Breast epithelium (tissue), 4 donors: ENCODE measurements around the gene SCG5. TPM values are rescaled to one million over a fixed set of nuclear protein-coding genes. Genes with fewer than 3 reads are reported as not detected.
"Not testable (repeated sequence)": the region's sequence is repeated elsewhere in the genome, so short reads cannot be mapped to it uniquely, and the experiment has no call there.

Experiments used
- DNase-seq, 2 donors: peaks; one replicate each; pipeline ENCODE4 v3.0.0-alpha.2; 2019; ENCODE audit warnings: low spot score in 2 of 2
- H3K27ac ChIP-seq, 2 donors: fragments of 200-600 bp; sonication (generic) in 1 of 2; one replicate each; pipeline ENCODE4 v1.5.1; 2016 to 2019; ENCODE audit warnings: mild to moderate bottlenecking in 1 of 2
- H3K27me3 ChIP-seq, 2 donors: fragments of 200-600 bp; sonication (generic) in 1 of 2; one replicate each; pipeline versions ENCODE4 v1.5.1 to v1.6.0; 2017 to 2019; ENCODE audit warnings: control low read depth in 1 of 2, mild to moderate bottlenecking in 1 of 2
- H3K36me3 ChIP-seq: fragments of 200-600 bp; one replicate; pipeline ENCODE4 v1.5.1; 2019
- H3K4me1 ChIP-seq, 2 donors: fragments of 200-600 bp; sonication (generic); one replicate each; pipeline ENCODE4 v1.5.1; 2016 to 2019; ENCODE audit warnings: control low read depth in 1 of 2
- H3K4me3 ChIP-seq, 3 donors: fragments of 200-600 bp; sonication (generic); 1 replicate in 2 of 3; 2 replicates in 1 of 3; pipeline ENCODE4 v1.5.1; 2016 to 2019; ENCODE audit warnings: mild to moderate bottlenecking in 3 of 3, moderate library complexity in 2 of 3
- H3K9me3 ChIP-seq, 2 donors: fragments of 200-600 bp; sonication (generic) in 1 of 2; one replicate each; pipeline ENCODE4 v1.5.1; 2016 to 2019; ENCODE audit warnings: control low read depth in 1 of 2
- CTCF ChIP-seq, 3 donors: fragments of 450-650 bp; IDR thresholded peaks; one replicate each; pipeline ENCODE4 v1.5.1; 2016 to 2017; ENCODE audit warnings: antibody characterized with exemption in 3 of 3, mild to moderate bottlenecking in 3 of 3, moderate library complexity in 3 of 3
- POLR2A ChIP-seq: fragments of 450-650 bp; IDR thresholded peaks from one replicate; pipeline ENCODE4 v1.6.1; 2016; ENCODE audit warnings: antibody characterized with exemption, mild to moderate bottlenecking, moderate library complexity
- POLR2AphosphoS5 ChIP-seq, 3 donors: sonication (generic); formaldehyde crosslinking; IDR thresholded peaks; one replicate each; pipeline ENCODE4 v1.6.1; 2017; ENCODE audit warnings: antibody characterized with exemption in 3 of 3
- intact Hi-C: fragments of 100-400 bp; cut with DNase I; formaldehyde crosslinking; loops from one replicate; pipeline ENCODE4 v1.15.1; 2023; ENCODE audit warnings: low total_unique reads
- total RNA-seq, 3 donors: library from RNA; depleted of rRNA; stranded (reverse); fragments of >200 nt; gene quantifications; one replicate each; pipeline ENCODE4 v1.1.0, GENCODE V29; 2016

SCG5 gene, protein sequence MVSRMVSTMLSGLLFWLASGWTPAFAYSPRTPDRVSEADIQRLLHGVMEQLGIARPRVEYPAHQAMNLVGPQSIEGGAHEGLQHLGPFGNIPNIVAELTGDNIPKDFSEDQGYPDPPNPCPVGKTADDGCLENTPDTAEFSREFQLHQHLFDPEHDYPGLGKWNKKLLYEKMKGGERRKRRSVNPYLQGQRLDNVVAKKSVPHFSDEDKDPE
- 10 to 100 TPM in 1 of 3 donors, 1 to 10 TPM in 1, not detected in 1; 5.0 to 11.1 TPM for total RNA-seq

GRCh38 chr15:32641517-32642059 is at the start of gene SCG5:
TSS of gene SCG5 (plus strand) at chr15:32641710. CDS start at chr15:32643593, 1,883 bp downstream.
- intact Hi-C loops: no loop called here
- no peaks in the 10 kb centered on the region for H3K36me3 ChIP-seq
- H3K4me3 ChIP-seq: peak within 1 kb of the TSS in 2 of 3 donors; percentile 40 to 62
- no peak for TF ChIP-seq CTCF (IDR thresholded peaks at IDR 0.05)
- TF ChIP-seq POLR2AphosphoS5 (IDR thresholded peaks at IDR 0.05): no peak
- no peak for TF ChIP-seq POLR2A
- H3K9me3 ChIP-seq: no peaks in the 10 kb centered on the region
- DNase-seq: no peak
- H3K27me3 ChIP-seq: no peaks in the 10 kb centered on the region
- no peak within 1 kb of the TSS for H3K27ac ChIP-seq
- no peaks in the 10 kb centered on the region for H3K4me1 ChIP-seq

DNA sequence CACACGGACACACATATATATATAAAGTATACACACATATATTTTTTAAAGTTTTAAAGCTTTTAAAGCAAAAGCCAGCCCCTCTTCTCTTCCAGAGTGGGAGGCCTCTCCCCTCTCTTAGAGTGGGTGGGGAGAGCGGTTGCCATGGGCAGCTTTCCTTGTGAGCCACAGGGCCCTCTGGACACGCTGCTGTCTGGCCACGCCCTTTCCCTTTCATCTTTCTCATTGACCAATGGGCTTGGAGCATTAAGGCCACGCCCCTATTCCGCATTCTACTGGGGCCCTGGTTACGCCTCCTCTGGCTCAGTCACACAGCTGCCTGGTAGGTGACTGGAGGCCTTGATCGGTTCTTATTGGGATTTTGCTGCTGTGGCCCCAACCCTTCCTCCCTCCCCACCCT is 48.4 kb upstream of the SCG5 start, which contains the start of gene GOLGA8N:
Gene GOLGA8N (plus strand): TSS at position 306 of the 400 bp plus-strand sequence.
- DNase-seq, H3K4me3 ChIP-seq, H3K36me3 ChIP-seq, H3K9me3 ChIP-seq, H3K27ac ChIP-seq, H3K27me3 ChIP-seq, H3K4me1 ChIP-seq, intact Hi-C loops: not testable (repeated sequence)

GRCh38 chr15:32609518-32609917 is 32.0 kb upstream of the SCG5 start:
- H3K4me3 ChIP-seq, H3K27ac ChIP-seq, intact Hi-C loops, H3K27me3 ChIP-seq, DNase-seq, H3K36me3 ChIP-seq, H3K4me1 ChIP-seq, H3K9me3 ChIP-seq: not testable (repeated sequence)

DNA sequence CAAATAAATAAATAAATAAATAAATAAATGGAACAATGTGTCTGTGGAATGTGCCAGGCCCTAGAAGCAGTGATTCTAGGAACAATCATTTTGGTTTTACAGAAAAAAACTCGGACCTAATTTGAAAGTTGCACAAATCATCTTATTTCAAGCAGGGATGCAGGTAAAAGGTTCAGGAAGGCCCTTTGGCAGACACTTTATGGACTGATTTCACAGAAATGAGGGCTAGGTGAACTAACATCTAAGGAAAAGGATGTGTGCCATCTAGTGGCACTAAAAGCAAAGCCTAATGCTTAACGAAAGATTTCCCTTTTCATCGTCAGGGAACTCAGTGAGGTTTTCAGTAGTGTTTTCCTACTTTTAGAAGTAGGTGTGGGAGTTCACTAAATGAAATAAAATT is 30.8 kb upstream of the SCG5 start:
- H3K4me1 ChIP-seq, H3K9me3 ChIP-seq, H3K27ac ChIP-seq, H3K4me3 ChIP-seq, H3K36me3 ChIP-seq, DNase-seq, intact Hi-C loops, H3K27me3 ChIP-seq: not testable (repeated sequence)

DNA sequence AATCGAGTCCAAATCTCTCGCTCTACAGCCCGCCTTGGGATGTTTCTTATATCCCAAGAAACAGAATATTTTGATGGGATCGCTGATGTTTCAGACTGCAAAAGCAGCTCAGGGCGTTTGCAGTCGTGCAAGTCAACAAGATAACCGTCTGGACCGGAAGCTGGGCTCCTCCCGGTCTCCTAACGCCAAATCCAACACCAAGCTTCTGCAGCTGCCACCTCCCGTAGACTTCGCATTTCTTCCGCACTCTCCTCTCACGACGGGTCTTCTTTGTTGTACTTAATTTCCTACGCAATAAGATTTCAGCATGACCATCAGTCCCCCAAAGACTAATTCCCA is 26.8 kb upstream of the SCG5 start:
- peak overlapping the region; percentile 45 to 70 (median 54) for H3K4me3 ChIP-seq
- intact Hi-C loops, H3K4me1 ChIP-seq, H3K27me3 ChIP-seq, H3K36me3 ChIP-seq, DNase-seq, H3K9me3 ChIP-seq: not testable (repeated sequence)
- H3K27ac ChIP-seq: peak overlapping the region; percentile 80 to 84

DNA sequence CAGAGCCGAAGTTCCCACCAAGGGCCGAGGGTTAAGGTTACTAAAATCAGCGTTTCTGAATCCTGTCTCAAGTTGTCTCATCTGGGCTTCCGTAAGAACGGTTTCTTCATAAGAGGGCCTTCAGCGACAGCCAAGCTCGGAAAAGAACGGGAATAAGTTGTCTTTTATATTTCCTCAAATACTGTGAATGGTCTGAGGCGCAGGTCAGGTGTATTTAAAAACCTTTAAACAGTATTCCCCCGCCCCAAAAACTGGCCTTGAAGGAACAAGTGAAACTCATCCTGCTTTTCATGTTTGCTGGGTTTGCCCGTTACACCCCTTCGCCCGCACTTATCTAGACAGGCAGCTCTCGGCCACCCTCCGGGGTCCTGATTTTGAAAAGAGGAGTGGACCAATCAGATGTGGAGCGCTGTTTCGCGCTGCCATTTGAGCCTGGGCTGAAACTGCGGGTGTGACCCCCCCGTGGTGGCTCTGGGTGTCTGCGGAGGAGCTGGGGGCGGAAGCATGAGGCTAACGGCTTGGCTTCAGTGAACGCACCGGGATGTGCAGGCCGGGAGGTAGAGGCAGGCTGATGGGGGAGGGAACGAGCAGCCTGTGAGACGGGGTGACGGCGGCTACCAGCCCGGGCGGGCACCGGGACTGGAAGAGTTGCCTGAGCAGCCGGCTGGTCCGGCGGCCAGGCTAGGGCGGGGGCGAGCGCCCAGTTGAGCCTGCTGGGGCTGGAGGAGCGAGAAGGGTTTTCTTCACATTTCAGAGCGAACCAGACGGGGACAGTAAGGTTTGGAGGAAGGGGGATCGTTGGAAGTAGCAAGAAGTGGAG is 26.2 kb upstream of the SCG5 start, which contains the start of gene ARHGAP11A:
Gene ARHGAP11A (plus strand): TSS at position 454 of the 820 bp plus-strand sequence. CDS start 708 bp downstream, outside the sequence.
- H3K4me1 ChIP-seq, H3K9me3 ChIP-seq, H3K27me3 ChIP-seq, intact Hi-C loops, H3K36me3 ChIP-seq: not testable (repeated sequence)
- DNase-seq: peak; percentile 57 to 59
- Histone ChIP-seq H3K4me3 (peak within 1 kb of the TSS; percentile 45 to 70 (median 54)), H3K27ac (peak within 1 kb of the TSS; percentile 80 to 84)
- TF ChIP-seq POLR2AphosphoS5 (IDR thresholded peaks at IDR 0.05): peak in 1 of 3 donors; percentile 52

DNA sequence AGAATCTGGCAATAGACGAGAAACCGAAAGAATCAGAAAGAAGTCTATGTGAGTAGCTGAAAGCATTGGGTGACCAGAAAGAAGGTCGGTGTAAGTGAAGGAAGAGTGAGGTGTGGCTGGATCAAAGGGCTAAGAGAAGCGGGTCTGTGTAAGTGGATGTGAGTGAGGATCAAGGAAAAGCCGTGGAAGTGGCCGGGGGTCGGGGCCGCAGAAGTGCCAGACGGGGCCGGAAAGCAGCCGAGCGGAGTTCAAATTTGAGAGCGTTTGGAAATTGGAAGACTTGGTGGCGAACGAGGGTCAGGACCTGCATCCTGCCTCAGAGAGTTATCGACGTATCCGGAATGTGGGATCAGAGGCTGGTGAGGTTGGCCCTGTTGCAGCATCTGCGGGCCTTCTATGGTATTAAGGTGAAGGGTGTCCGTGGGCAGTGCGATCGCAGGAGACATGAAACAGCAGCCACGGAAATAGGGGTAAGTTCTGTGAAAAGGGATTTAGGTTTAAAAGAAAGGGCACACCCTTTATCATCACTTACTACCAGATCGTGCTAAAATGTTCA is 25.6 kb upstream of the SCG5 start:
- H3K4me1 ChIP-seq, H3K27me3 ChIP-seq, H3K9me3 ChIP-seq, DNase-seq, H3K27ac ChIP-seq, H3K36me3 ChIP-seq, intact Hi-C loops: not testable (repeated sequence)
- H3K4me3 ChIP-seq: peak overlapping the region; percentile 45 to 70 (median 54)

DNA sequence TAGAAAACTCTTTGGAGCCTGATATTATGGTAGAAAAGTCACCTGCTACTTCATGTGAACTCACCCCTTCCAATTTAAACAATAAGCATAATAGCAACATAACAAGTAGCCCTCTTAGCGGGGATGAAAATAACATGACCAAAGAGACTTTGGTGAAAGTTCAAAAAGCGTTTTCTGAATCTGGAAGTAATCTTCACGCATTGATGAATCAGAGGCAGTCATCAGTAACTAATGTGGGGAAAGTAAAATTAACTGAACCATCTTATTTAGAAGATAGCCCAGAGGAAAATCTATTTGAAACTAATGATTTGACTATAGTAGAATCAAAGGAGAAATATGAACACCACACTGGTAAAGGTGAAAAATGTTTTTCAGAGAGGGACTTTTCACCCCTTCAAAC is 5.1 kb upstream of the SCG5 start:
- Histone ChIP-seq H3K36me3 (no peaks in the 10 kb centered on the region), H3K27me3 (no peaks in the 10 kb centered on the region), H3K27ac (no peak overlapping the region), H3K9me3 (no peaks in the 10 kb centered on the region), H3K4me1 (no peaks in the 10 kb centered on the region), H3K4me3 (no peak overlapping the region)
- intact Hi-C loops: no loop called here
- DNase-seq: no peak
- no peak for TF ChIP-seq CTCF (IDR thresholded peaks at IDR 0.05)
- TF ChIP-seq POLR2A: no peak
- no peak for TF ChIP-seq POLR2AphosphoS5 (IDR thresholded peaks at IDR 0.05)
